ENCODE results near the gene LRMDA. TPM values are rescaled to one million over a fixed set of nuclear protein-coding genes. Genes with fewer than 3 reads are reported as not detected.

LRMDA gene
- total and polyA plus RNA-seq, 4 experiments from 2014 or later, result not detected

DNA sequence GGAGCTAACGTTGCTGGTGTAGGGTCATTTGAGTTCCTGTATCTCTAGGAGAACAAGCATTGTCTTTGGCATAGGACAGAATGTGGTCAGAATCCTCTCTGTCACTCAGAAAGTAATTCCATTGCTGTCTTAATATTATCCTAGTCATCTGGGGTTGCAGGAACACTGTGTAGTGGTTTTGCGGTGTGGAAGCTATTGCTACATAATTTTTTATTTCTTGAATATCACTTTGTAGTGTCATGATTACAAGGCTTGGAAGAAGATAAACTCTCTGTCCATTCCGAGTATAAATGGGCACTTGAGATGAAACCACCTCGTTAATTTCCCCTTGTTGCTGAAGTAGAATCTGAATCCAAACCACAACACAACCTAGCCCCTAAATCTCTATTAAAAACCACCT lies 919.2 kb downstream of the LRMDA start:
- Histone ChIP-seq H3K4me1 (ENCODE audit: insufficient read depth, low read length) (no peaks in the 10 kb centered on the region), H3K9me3 (ENCODE audit: control insufficient read depth in 1 of 2, low read length in 2 of 2) (no peaks in the 10 kb centered on the region), H3K27me3 (ENCODE audit: insufficient read depth, low read length) (no peaks in the 10 kb centered on the region), H3K4me3 (ENCODE audit: low read length in 2 of 2) (no peak overlapping the region), H3K27ac (ENCODE audit: low read depth, low read length) (no peak overlapping the region), H3K36me3 (ENCODE audit: insufficient read depth, low read length) (no peaks in the 10 kb centered on the region)
- Mint-ChIP-seq H3K27ac (no peak overlapping the region), H3K4me1 (no peaks in the 10 kb centered on the region), H3K27me3 (no peaks in the 10 kb centered on the region), H3K36me3 (no peaks in the 10 kb centered on the region), H3K4me3 (no peak overlapping the region), H3K9me3 (peaks cover 0 to 5% (median 0%) of the 10 kb centered on the region in 8 donors)
- DNase-seq, result no peak
- ChIA-PET POLR2A (ENCODE audit: partially characterized antibody) (no interaction called here), CTCF (ENCODE audit: partially characterized antibody) (no interaction called here)
- intact Hi-C loops (cut with micrococcal nuclease), result no loop called here

DNA sequence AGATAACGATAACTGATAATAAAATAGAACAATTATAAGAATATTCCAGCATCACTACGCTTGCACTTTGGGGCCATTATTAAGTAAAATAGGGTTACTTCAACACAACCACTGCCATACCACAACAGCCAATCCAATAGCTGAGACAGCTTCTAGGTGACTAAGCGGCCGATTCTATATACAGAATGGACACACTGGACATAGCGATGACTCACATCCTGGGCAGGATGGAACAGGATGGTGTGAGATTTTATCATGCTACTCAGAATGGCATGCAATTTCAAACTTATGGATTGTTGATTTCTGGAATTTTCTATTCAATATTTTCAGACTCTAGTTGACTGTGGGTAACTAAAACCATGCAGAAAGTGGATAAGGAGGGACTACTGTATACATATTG lies 920.9 kb downstream of the LRMDA start:
- DNase-seq, result no peak
- no peaks in the 10 kb centered on the region for H3K27me3 Mint-ChIP-seq
- ChIA-PET POLR2A (ENCODE audit: partially characterized antibody) (no interaction called here), CTCF (ENCODE audit: partially characterized antibody) (no interaction called here)
- Histone ChIP-seq H3K4me3 (ENCODE audit: low read length in 2 of 2) (no peak overlapping the region), H3K4me1 (ENCODE audit: insufficient read depth, low read length) (no peaks in the 10 kb centered on the region), H3K27ac (ENCODE audit: low read depth, low read length) (no peak overlapping the region), H3K36me3 (ENCODE audit: insufficient read depth, low read length) (no peaks in the 10 kb centered on the region), H3K27me3 (ENCODE audit: insufficient read depth, low read length) (no peaks in the 10 kb centered on the region), H3K9me3 (ENCODE audit: control insufficient read depth in 1 of 2, low read length in 2 of 2) (no peaks in the 10 kb centered on the region)
- no peak overlapping the region for H3K27ac Mint-ChIP-seq
- intact Hi-C loops (cut with micrococcal nuclease), result no loop called here
- no peaks in the 10 kb centered on the region for H3K4me1 Mint-ChIP-seq
- H3K9me3 Mint-ChIP-seq, result peaks cover 0 to 5% (median 1%) of the 10 kb centered on the region in 8 donors
- no peaks in the 10 kb centered on the region for H3K36me3 Mint-ChIP-seq
- no peak overlapping the region for H3K4me3 Mint-ChIP-seq

DNA sequence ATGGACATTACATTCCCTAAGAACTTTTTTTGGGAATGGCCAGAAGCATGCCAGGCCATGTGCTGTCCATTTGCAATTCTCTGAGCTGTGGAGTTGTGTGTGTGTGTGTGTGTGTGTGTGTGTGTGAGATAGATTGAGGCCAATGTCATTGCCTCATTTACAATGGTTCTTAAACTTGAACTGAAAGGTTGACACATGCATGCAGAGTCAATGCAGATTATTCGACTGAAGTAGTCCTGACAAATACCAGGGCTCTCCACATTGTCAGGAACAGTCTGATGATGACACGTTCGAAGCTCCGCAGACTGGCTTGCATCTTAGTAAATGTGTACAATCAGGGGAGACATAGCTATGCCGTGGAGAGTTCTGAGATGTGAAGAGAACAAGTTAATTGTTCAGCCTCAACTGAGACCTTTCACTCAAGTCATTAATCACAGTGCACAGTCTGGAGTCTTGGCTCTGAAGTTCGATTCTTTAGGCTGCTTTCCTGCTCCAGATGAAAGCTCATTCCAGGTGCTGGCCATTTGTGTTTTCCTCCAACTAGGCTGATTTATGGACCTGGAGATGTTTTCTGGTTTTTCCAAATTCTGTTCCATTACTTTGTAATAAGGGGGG lies 921.9 kb downstream of the LRMDA start:
- Mint-ChIP-seq H3K27ac (no peak overlapping the region), H3K4me3 (no peak overlapping the region), H3K36me3 (no peaks in the 10 kb centered on the region), H3K27me3 (no peaks in the 10 kb centered on the region), H3K4me1 (no peaks in the 10 kb centered on the region), H3K9me3 (peaks cover 0 to 5% (median 1%) of the 10 kb centered on the region in 8 donors)
- no peaks in the 10 kb centered on the region for H3K4me1 ChIP-seq (ENCODE audit: insufficient read depth, low read length)
- no peak for DNase-seq
- H3K27me3 ChIP-seq (ENCODE audit: insufficient read depth, low read length), result no peaks in the 10 kb centered on the region
- ChIA-PET POLR2A (ENCODE audit: partially characterized antibody) (no interaction called here), CTCF (ENCODE audit: partially characterized antibody) (no interaction called here)
- intact Hi-C loops (cut with micrococcal nuclease), result no loop called here
- H3K27ac ChIP-seq (ENCODE audit: low read depth, low read length), result no peak overlapping the region
- H3K4me3 ChIP-seq (ENCODE audit: low read length in 2 of 2), result no peak overlapping the region
- no peaks in the 10 kb centered on the region for H3K9me3 ChIP-seq (ENCODE audit: control insufficient read depth in 1 of 2, low read length in 2 of 2)
- no peaks in the 10 kb centered on the region for H3K36me3 ChIP-seq (ENCODE audit: insufficient read depth, low read length)

DNA sequence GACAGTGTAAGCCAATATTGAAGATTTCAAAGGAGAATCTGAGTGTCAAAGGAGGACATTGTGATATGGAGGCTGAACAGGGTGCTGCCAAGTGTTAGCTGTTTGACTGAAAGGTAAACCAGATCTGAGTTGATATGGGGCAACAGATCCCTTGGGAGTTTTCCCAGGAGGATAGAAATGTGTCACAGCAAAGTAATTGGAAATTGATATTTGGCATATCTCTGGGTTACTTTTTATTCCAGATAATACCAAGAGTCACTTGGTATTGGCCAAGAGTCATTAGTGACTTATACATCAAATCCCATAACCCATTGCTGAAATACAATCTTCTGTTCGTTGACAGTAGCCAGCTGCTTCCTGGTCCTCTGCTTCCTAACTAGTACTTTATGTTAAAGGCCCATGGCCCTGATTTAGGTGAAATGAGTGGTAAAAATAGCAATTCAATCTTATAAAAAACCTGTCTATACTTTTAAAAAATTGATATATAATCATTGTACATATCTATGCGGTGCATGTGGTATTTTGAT lies 922.9 kb downstream of the LRMDA start:
- ChIA-PET POLR2A (ENCODE audit: partially characterized antibody) (no interaction called here), CTCF (ENCODE audit: partially characterized antibody) (no interaction called here)

DNA sequence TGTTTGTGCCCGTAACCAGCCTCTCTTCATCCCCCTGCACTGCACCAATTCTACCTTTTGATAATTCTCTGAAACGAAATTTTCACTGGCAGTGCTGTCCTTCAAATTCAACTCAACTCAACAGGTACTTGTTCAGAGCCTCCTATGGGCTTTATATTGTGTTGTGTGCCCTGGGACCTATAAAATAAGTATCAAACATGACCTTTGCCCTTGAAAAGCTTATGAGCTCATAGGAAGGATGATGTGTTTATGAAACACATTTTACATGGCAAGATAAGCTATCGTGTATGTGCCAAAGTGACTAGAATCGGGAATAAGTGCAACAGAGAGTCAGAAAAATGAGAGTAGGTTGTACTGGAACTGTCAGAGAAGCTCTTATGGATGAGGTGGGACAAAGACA lies 923.5 kb downstream of the LRMDA start:
- Mint-ChIP-seq H3K27ac (no peak overlapping the region), H3K4me3 (no peak overlapping the region), H3K9me3 (peaks cover 0 to 6% (median under 1%) of the 10 kb centered on the region in 8 donors), H3K36me3 (no peaks in the 10 kb centered on the region), H3K27me3 (no peaks in the 10 kb centered on the region), H3K4me1 (no peaks in the 10 kb centered on the region)
- intact Hi-C loops (cut with micrococcal nuclease), result no loop called here
- Histone ChIP-seq H3K4me3 (ENCODE audit: low read length in 2 of 2) (no peak overlapping the region), H3K36me3 (ENCODE audit: insufficient read depth, low read length) (no peaks in the 10 kb centered on the region), H3K27me3 (ENCODE audit: insufficient read depth, low read length) (no peaks in the 10 kb centered on the region), H3K27ac (ENCODE audit: low read depth, low read length) (no peak overlapping the region), H3K9me3 (ENCODE audit: control insufficient read depth in 1 of 2, low read length in 2 of 2) (no peaks in the 10 kb centered on the region), H3K4me1 (ENCODE audit: insufficient read depth, low read length) (no peaks in the 10 kb centered on the region)
- ChIA-PET CTCF (ENCODE audit: partially characterized antibody) (no interaction called here), POLR2A (ENCODE audit: partially characterized antibody) (no interaction called here)
- no peak for DNase-seq

More for the DNA sequence above, 922.9 kb downstream of the LRMDA start:
- Mint-ChIP-seq H3K4me1 (no peaks in the 10 kb centered on the region), H3K36me3 (no peaks in the 10 kb centered on the region), H3K27me3 (no peaks in the 10 kb centered on the region), H3K9me3 (peaks cover 0 to 4% (median under 1%) of the 10 kb centered on the region in 8 donors), H3K4me3 (no peak overlapping the region), H3K27ac (no peak overlapping the region)
- H3K4me3 ChIP-seq (ENCODE audit: low read length in 2 of 2), result no peak overlapping the region
- no peaks in the 10 kb centered on the region for H3K4me1 ChIP-seq (ENCODE audit: insufficient read depth, low read length)
- H3K9me3 ChIP-seq (ENCODE audit: control insufficient read depth in 1 of 2, low read length in 2 of 2), result no peaks in the 10 kb centered on the region
- no peaks in the 10 kb centered on the region for H3K27me3 ChIP-seq (ENCODE audit: insufficient read depth, low read length)
- no peak for DNase-seq
- no peaks in the 10 kb centered on the region for H3K36me3 ChIP-seq (ENCODE audit: insufficient read depth, low read length)
- intact Hi-C loops (cut with micrococcal nuclease), result no loop called here
- H3K27ac ChIP-seq (ENCODE audit: low read depth, low read length), result no peak overlapping the region

DNA sequence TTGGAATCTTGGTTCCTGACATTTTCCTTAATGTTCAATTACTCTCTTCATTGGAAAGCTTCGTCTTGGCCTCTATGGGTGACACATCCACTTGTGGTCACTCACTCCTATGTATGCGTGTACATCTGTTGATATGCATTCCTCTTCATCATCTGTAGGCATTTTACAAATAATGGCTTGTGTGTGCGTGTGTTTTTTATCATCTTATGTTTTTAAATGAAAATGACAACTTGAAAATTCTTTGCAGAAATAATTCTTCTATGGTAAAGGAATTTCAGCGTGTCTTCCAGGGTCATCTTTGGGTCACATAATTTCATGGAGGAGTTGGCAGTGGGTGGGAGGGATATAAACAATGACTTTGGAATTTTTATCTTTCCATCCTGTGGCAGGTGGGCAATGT lies 925.1 kb downstream of the LRMDA start:
- intact Hi-C loops (cut with micrococcal nuclease), result no loop called here
- H3K36me3 Mint-ChIP-seq, result no peaks in the 10 kb centered on the region
- Histone ChIP-seq H3K4me3 (ENCODE audit: low read length in 2 of 2) (no peak overlapping the region), H3K9me3 (ENCODE audit: control insufficient read depth in 1 of 2, low read length in 2 of 2) (no peaks in the 10 kb centered on the region), H3K4me1 (ENCODE audit: insufficient read depth, low read length) (no peaks in the 10 kb centered on the region), H3K36me3 (ENCODE audit: insufficient read depth, low read length) (no peaks in the 10 kb centered on the region), H3K27me3 (ENCODE audit: insufficient read depth, low read length) (no peaks in the 10 kb centered on the region), H3K27ac (ENCODE audit: low read depth, low read length) (no peak overlapping the region)
- no peak overlapping the region for H3K27ac Mint-ChIP-seq
- ChIA-PET POLR2A (ENCODE audit: partially characterized antibody) (no interaction called here), CTCF (ENCODE audit: partially characterized antibody) (no interaction called here)
- H3K4me1 Mint-ChIP-seq, result no peaks in the 10 kb centered on the region
- no peak overlapping the region for H3K4me3 Mint-ChIP-seq
- H3K9me3 Mint-ChIP-seq, result peaks cover 0 to 12% (median 2%) of the 10 kb centered on the region in 8 donors
- DNase-seq, result no peak
- H3K27me3 Mint-ChIP-seq, result no peaks in the 10 kb centered on the region

DNA sequence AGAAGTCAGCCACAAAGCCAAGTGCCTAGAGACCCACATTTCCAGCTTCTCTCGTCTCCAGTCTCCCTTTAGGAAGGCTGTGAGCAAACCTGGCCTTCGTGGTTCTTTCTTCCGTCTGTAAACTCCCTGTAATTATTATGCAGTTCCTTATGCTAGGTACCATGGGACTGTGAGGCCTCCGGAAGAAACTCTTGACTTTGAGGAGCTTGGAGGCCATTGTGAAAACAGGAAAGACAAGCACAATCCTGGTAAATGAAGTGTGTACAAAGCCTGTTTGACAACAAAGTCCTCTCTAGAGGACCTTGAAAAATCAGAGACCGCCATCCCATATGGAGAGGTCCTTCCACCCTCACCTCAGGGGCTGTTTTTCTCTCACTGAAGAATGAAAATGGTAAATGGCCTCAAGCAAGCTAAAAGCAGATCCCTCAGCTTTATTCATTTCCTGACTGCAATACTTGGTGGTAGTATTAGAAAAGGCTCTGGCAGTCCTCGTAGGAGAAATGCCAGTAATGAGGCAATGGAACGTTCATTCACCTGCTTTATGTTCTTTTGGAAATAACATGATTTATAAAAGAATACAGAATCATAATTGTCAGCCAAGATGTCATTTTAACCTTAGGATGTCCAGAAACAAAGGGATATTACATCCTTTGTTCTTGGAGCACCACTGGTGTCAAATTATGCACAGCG lies 926.4 kb downstream of the LRMDA start:
- Mint-ChIP-seq H3K4me1 (no peaks in the 10 kb centered on the region), H3K9me3 (peaks cover 0 to 18% (median 2%) of the 10 kb centered on the region in 8 donors), H3K27ac (no peak overlapping the region), H3K4me3 (no peak overlapping the region), H3K27me3 (no peaks in the 10 kb centered on the region), H3K36me3 (no peaks in the 10 kb centered on the region)
- Histone ChIP-seq H3K4me1 (ENCODE audit: insufficient read depth, low read length) (no peaks in the 10 kb centered on the region), H3K27ac (ENCODE audit: low read depth, low read length) (no peak overlapping the region), H3K9me3 (ENCODE audit: control insufficient read depth in 1 of 2, low read length in 2 of 2) (no peaks in the 10 kb centered on the region), H3K27me3 (ENCODE audit: insufficient read depth, low read length) (no peaks in the 10 kb centered on the region), H3K4me3 (ENCODE audit: low read length in 2 of 2) (no peak overlapping the region), H3K36me3 (ENCODE audit: insufficient read depth, low read length) (no peaks in the 10 kb centered on the region)
- ChIA-PET CTCF (ENCODE audit: partially characterized antibody) (no interaction called here), POLR2A (ENCODE audit: partially characterized antibody) (no interaction called here)
- intact Hi-C loops (cut with micrococcal nuclease), result no loop called here
- no peak for DNase-seq
